GM23338 (cell line): ENCODE results near the gene AUH. TPM values are rescaled to one million over a fixed set of nuclear protein-coding genes. Genes with fewer than 3 reads are reported as not detected.

ENCODE experiments used
- ATAC-seq: fragments of 200-7000 bp; cut with Tn5 transposase; 3 replicates; pipeline ENCODE4 v1.9.1; 2020
- DNase-seq: peaks from one replicate; pipeline ENCODE4 v3.0.0-alpha.2; 2015; ENCODE audit warnings: low spot score
- H2AFZ ChIP-seq: fragments of 200-600 bp; sonication (generic); 2 replicates; pipeline ENCODE4 v1.8.0; 2016; ENCODE audit warnings: antibody characterized with exemption, mild to moderate bottlenecking, moderate library complexity
- H3F3A ChIP-seq: fragments of 200-600 bp; sonication (generic); replicated peaks from 2 replicates; pipeline ENCODE4 v1.8.0; 2017; ENCODE audit warnings: antibody characterized with exemption, mixed run types, low read depth
- H3K27ac ChIP-seq: fragments of 200-600 bp; sonication (generic); 2 replicates; pipeline ENCODE4 v1.6.1; 2016; ENCODE audit warnings: low read depth
- H3K27me3 ChIP-seq: fragments of 200-600 bp; sonication (generic); 2 replicates; pipeline ENCODE4 v1.8.0; 2016; ENCODE audit warnings: mild to moderate bottlenecking, mixed run types, moderate library complexity; ENCODE audit not compliant: insufficient read depth
- H3K36me3 ChIP-seq: fragments of 200-600 bp; sonication (generic); 2 replicates; pipeline ENCODE4 v1.8.0; 2016; ENCODE audit warnings: mild to moderate bottlenecking; ENCODE audit not compliant: insufficient read depth
- H3K4me1 ChIP-seq: fragments of 200-600 bp; sonication (generic); 2 replicates; pipeline ENCODE4 v1.8.0; 2016; ENCODE audit warnings: mild to moderate bottlenecking, moderate library complexity; ENCODE audit not compliant: insufficient read depth
- H3K4me2 ChIP-seq: fragments of 200-600 bp; sonication (generic); 2 replicates; pipeline ENCODE4 v1.7.1; 2017; ENCODE audit warnings: mixed run types
- H3K4me3 ChIP-seq: fragments of 200-600 bp; sonication (generic); 2 replicates; pipeline ENCODE4 v1.6.1; 2016; ENCODE audit warnings: mixed run types
- H3K79me2 ChIP-seq: fragments of 200-600 bp; sonication (generic); replicated peaks from 2 replicates; pipeline ENCODE4 v1.8.0; 2017; ENCODE audit warnings: mild to moderate bottlenecking; ENCODE audit not compliant: insufficient read depth
- H3K9me2 ChIP-seq: fragments of 200-600 bp; sonication (generic); 2 replicates; pipeline ENCODE4 v1.8.0; 2017; ENCODE audit not compliant: insufficient read depth
- H4K20me1 ChIP-seq: fragments of 200-600 bp; sonication (generic); replicated peaks from 2 replicates; pipeline ENCODE4 v1.8.0; 2017; ENCODE audit warnings: mild to moderate bottlenecking; ENCODE audit not compliant: insufficient read depth
- H3K27ac Mint-ChIP-seq: 2 replicates; pipeline ENCODE4 v1.8.0; 2020; ENCODE audit warnings: inconsistent platforms, mild to moderate bottlenecking, moderate library complexity, mixed read lengths
- H3K27me3 Mint-ChIP-seq: 3 replicates; pipeline ENCODE4 v1.8.0; 2022; ENCODE audit warnings: low read depth, mild to moderate bottlenecking, moderate library complexity, mixed read lengths, inconsistent platforms; ENCODE audit not compliant: insufficient read depth, poor library complexity
- H3K36me3 Mint-ChIP-seq: 3 replicates; pipeline ENCODE4 v1.8.0; 2021; ENCODE audit warnings: low read depth, mild to moderate bottlenecking, inconsistent platforms, moderate library complexity, mixed read lengths
- H3K4me1 Mint-ChIP-seq: 3 replicates; pipeline ENCODE4 v1.8.0; 2020; ENCODE audit warnings: mild to moderate bottlenecking, inconsistent platforms, mixed read lengths
- H3K4me3 Mint-ChIP-seq: 3 replicates; pipeline ENCODE4 v1.8.0; 2021; ENCODE audit warnings: moderate library complexity, mild to moderate bottlenecking, inconsistent platforms, mixed read lengths
- H3K9me3 Mint-ChIP-seq: 3 replicates; pipeline ENCODE4 v1.8.0; 2020; ENCODE audit warnings: moderate library complexity, mild to moderate bottlenecking, inconsistent platforms, mixed read lengths
- CREB1 ChIP-seq: fragments of 250-450 bp; sonication (Bioruptor Pico); IDR thresholded peaks from 2 replicates; pipeline ENCODE4 v1.5.0; 2020; ENCODE audit warnings: low read depth, mild to moderate bottlenecking, moderate library complexity
- CTCF ChIP-seq, 2 experiments: fragments of 200-600 bp in 1 of 2; sonication (generic) in 1 of 2; conservative IDR thresholded peaks; 2 replicates each; pipeline versions ENCODE4 v1.5.1 to v1.6.1; 2016 to 2017; ENCODE audit warnings: antibody characterized with exemption in 2 of 2, low read depth in 2 of 2, mild to moderate bottlenecking in 2 of 2, moderate library complexity in 1 of 2
- POLR2AphosphoS5 ChIP-seq: IDR thresholded peaks from 2 replicates; pipeline ENCODE4 v1.6.1; 2016; ENCODE audit warnings: antibody characterized with exemption, low read depth
- ZNF114 ChIP-seq: fragments of 250-450 bp; sonication (Bioruptor Pico); IDR thresholded peaks from 2 replicates; pipeline ENCODE4 v1.5.0; 2020; ENCODE audit warnings: mild to moderate bottlenecking, moderate library complexity
- ZNF331 ChIP-seq: fragments of 250-450 bp; sonication (Bioruptor Pico); IDR thresholded peaks from 2 replicates; pipeline ENCODE4 v1.5.0; 2020; ENCODE audit warnings: low read depth, mild to moderate bottlenecking, moderate library complexity
- ZNF462 ChIP-seq: fragments of 250-450 bp; sonication (Bioruptor Pico); IDR thresholded peaks from 2 replicates; pipeline ENCODE4 v1.5.0; 2020; ENCODE audit warnings: mild to moderate bottlenecking, moderate library complexity
- long read RNA-seq: library from polyadenylated mRNA; unstranded; transcript quantifications from one replicate; pipeline ENCODE4 v2.0.0, GENCODE V29; 2020; ENCODE audit not compliant: unreplicated experiment
- polyA plus RNA-seq: library from polyadenylated mRNA; unstranded; fragments of >200 nt; fragmentation: Nextera tagmentation; extraction: Ambion mirVana; gene quantifications from 2 replicates; pipeline ENCODE4 v1.2.1, GENCODE V29; 2016
- total RNA-seq: library from RNA; depleted of rRNA; stranded (reverse); fragments of >200 nt; shearing (Covaris generic); gene quantifications from 2 replicates; pipeline ENCODE4 v1.2.3, GENCODE V29; 2014; rRNA removed
- TF ChIP-seq, protein P1 (sequence below): IDR thresholded peaks from 2 replicates; pipeline ENCODE4 v1.6.1; 2016; ENCODE audit warnings: antibody characterized with exemption

Gene AUH
- total RNA-seq = 28.8 and 38.6 TPM in 2 replicates
- 34.2 and 44.5 TPM in 2 replicates for polyA plus RNA-seq
- long read RNA-seq, transcript AUH-202 (10 exons, 1,577 nt) = major isoform, 13 of 15 reads
- long read RNA-seq, partial matches to known transcripts = 0 of 15 reads
- long read RNA-seq, other reads (novel, unspliced or antisense) = 2 of 15 reads

GRCh38 chr9:91361291-91362050, at the start of gene AUH:
TSS of gene AUH (minus strand) at chr9:91361918. CDS start at chr9:91361889, 29 bp downstream.
- H3K4me1 ChIP-seq = peaks cover 18% of the 10 kb centered on the region
- peak within 1 kb of the TSS; percentile 79 for H3K4me3 ChIP-seq
- Mint-ChIP-seq H3K4me1 (peaks cover 25% of the 10 kb centered on the region), H3K4me3 (peak within 1 kb of the TSS; percentile 98), H3K9me3 (peaks cover 11% of the 10 kb centered on the region), H3K27ac (peak within 1 kb of the TSS; percentile 98), H3K27me3 (peaks cover 12% of the 10 kb centered on the region), H3K36me3 (peaks cover 19% of the 10 kb centered on the region)
- ATAC-seq (peak; percentile 85), DNase-seq (peak; percentile 89)
- peak within 1 kb of the TSS; percentile 98 for H2AFZ ChIP-seq
- no peaks in the 10 kb centered on the region for H3F3A ChIP-seq
- TF ChIP-seq ZNF462 (CRISPR knock-in tag) = no peak
- peak; percentile 51 for TF ChIP-seq POLR2AphosphoS5
- no peak for TF ChIP-seq CTCF (conservative IDR thresholded peaks at IDR 0.05; ENCODE audit: low read depth in 2 of 2)
- TF ChIP-seq, protein P1, sequence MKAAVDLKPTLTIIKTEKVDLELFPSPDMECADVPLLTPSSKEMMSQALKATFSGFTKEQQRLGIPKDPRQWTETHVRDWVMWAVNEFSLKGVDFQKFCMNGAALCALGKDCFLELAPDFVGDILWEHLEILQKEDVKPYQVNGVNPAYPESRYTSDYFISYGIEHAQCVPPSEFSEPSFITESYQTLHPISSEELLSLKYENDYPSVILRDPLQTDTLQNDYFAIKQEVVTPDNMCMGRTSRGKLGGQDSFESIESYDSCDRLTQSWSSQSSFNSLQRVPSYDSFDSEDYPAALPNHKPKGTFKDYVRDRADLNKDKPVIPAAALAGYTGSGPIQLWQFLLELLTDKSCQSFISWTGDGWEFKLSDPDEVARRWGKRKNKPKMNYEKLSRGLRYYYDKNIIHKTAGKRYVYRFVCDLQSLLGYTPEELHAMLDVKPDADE = no peak
- TF ChIP-seq ZNF114 = no peak
- TF ChIP-seq CREB1 (CRISPR knock-in tag) = peak; percentile 55; the same call in 1 of the 2 replicates
- no peak for TF ChIP-seq ZNF331
- peaks cover 3% of the 10 kb centered on the region for H3K36me3 ChIP-seq
- 0 out of 2 replicates have a peak, but pooled peaks cover 3% of the 10 kb centered on the region for H3K9me2 ChIP-seq
- H3K27ac ChIP-seq = peak within 1 kb of the TSS; percentile 88
- H4K20me1 ChIP-seq = peaks cover 29% of the 10 kb centered on the region
- peaks cover 42% of the 10 kb centered on the region for H3K79me2 ChIP-seq
- H3K27me3 ChIP-seq = no peaks in the 10 kb centered on the region
- H3K4me2 ChIP-seq = peak within 1 kb of the TSS; percentile 81
